Measurements from ENCODE around the gene VRK2. TPM values are rescaled to one million over a fixed set of nuclear protein-coding genes. Genes with fewer than 3 reads are reported as not detected.

Gene VRK2
- total RNA-seq, 1 donor, result 22.1 TPM

GRCh38 chr2:58120626-58121229, 74.1 kb downstream of the VRK2 start:
- no peak overlapping the region for H3K27ac ChIP-seq (ENCODE audit: low read depth, low read length)
- DNase-seq (ENCODE audit: insufficient read length, low spot score, missing footprints), result no peak
- H3K4me2 ChIP-seq (ENCODE audit: insufficient read depth, low read length), result no peak overlapping the region
- H3K4me1 ChIP-seq (ENCODE audit: insufficient read depth, low read length), result no peaks in the 10 kb centered on the region
- H3K9me3 ChIP-seq (ENCODE audit: low read depth, low read length), result no peaks in the 10 kb centered on the region
- no peak overlapping the region for H3K4me3 ChIP-seq (ENCODE audit: insufficient read depth, low read length)
- no peaks in the 10 kb centered on the region for H3K79me2 ChIP-seq (ENCODE audit: insufficient read depth, low read length)
- H3K27me3 ChIP-seq (ENCODE audit: insufficient read depth, low read length), result no peaks in the 10 kb centered on the region
- no peaks in the 10 kb centered on the region for H3K36me3 ChIP-seq (ENCODE audit: insufficient read depth, low read length)
- no peak overlapping the region for H2AFZ ChIP-seq (ENCODE audit: low read length)
- TF ChIP-seq CTCF (IDR thresholded peaks at IDR 0.05; ENCODE audit: extremely low read depth, low read depth, low read length), result no peak
- no peaks in the 10 kb centered on the region for H4K20me1 ChIP-seq (ENCODE audit: insufficient read depth, low read length)

GRCh38 chr2:58122040-58122439, 75.4 kb downstream of the VRK2 start:
- Histone ChIP-seq H3K36me3 (ENCODE audit: insufficient read depth, low read length) (no peaks in the 10 kb centered on the region), H3K9me3 (ENCODE audit: low read depth, low read length) (no peaks in the 10 kb centered on the region), H3K27ac (ENCODE audit: low read depth, low read length) (no peak overlapping the region), H3K4me1 (ENCODE audit: insufficient read depth, low read length) (no peaks in the 10 kb centered on the region), H4K20me1 (ENCODE audit: insufficient read depth, low read length) (no peaks in the 10 kb centered on the region), H3K27me3 (ENCODE audit: insufficient read depth, low read length) (no peaks in the 10 kb centered on the region), H3K79me2 (ENCODE audit: insufficient read depth, low read length) (no peaks in the 10 kb centered on the region), H3K4me3 (ENCODE audit: insufficient read depth, low read length) (no peak overlapping the region), H2AFZ (ENCODE audit: low read length) (no peak overlapping the region), H3K4me2 (ENCODE audit: insufficient read depth, low read length) (no peak overlapping the region)
- TF ChIP-seq CTCF (IDR thresholded peaks at IDR 0.05; ENCODE audit: extremely low read depth, low read depth, low read length), result no peak
- no peak for DNase-seq (ENCODE audit: insufficient read length, low spot score, missing footprints)

GRCh38 chr2:58122540-58122939, 75.9 kb downstream of the VRK2 start:
- DNase-seq (ENCODE audit: insufficient read length, low spot score, missing footprints), result no peak
- Histone ChIP-seq H3K4me3 (ENCODE audit: insufficient read depth, low read length) (no peak overlapping the region), H3K36me3 (ENCODE audit: insufficient read depth, low read length) (no peaks in the 10 kb centered on the region), H3K79me2 (ENCODE audit: insufficient read depth, low read length) (no peaks in the 10 kb centered on the region), H3K4me2 (ENCODE audit: insufficient read depth, low read length) (no peak overlapping the region), H3K27me3 (ENCODE audit: insufficient read depth, low read length) (no peaks in the 10 kb centered on the region), H3K9me3 (ENCODE audit: low read depth, low read length) (no peaks in the 10 kb centered on the region), H3K4me1 (ENCODE audit: insufficient read depth, low read length) (no peaks in the 10 kb centered on the region), H2AFZ (ENCODE audit: low read length) (no peak overlapping the region), H4K20me1 (ENCODE audit: insufficient read depth, low read length) (no peaks in the 10 kb centered on the region), H3K27ac (ENCODE audit: low read depth, low read length) (no peak overlapping the region)
- no peak for TF ChIP-seq CTCF (IDR thresholded peaks at IDR 0.05; ENCODE audit: extremely low read depth, low read depth, low read length)

- Histone ChIP-seq H3K4me1 (ENCODE audit: insufficient read depth, low read length) (peaks cover 11% of the 10 kb centered on the region), H3K79me2 (ENCODE audit: insufficient read depth, low read length) (no peaks in the 10 kb centered on the region), H4K20me1 (ENCODE audit: insufficient read depth, low read length) (no peaks in the 10 kb centered on the region), H3K4me3 (ENCODE audit: insufficient read depth, low read length) (no peak overlapping the region), H3K36me3 (ENCODE audit: insufficient read depth, low read length) (no peaks in the 10 kb centered on the region), H3K9me3 (ENCODE audit: low read depth, low read length) (no peaks in the 10 kb centered on the region), H3K27me3 (ENCODE audit: insufficient read depth, low read length) (no peaks in the 10 kb centered on the region), H2AFZ (ENCODE audit: low read length) (no peak overlapping the region), H3K27ac (ENCODE audit: low read depth, low read length) (no peak overlapping the region), H3K4me2 (ENCODE audit: insufficient read depth, low read length) (no peak overlapping the region)
- no peak for DNase-seq (ENCODE audit: insufficient read length, low spot score, missing footprints)
- TF ChIP-seq CTCF (IDR thresholded peaks at IDR 0.05; ENCODE audit: extremely low read depth, low read depth, low read length), result no peak
Measured at GRCh38 chr2:58127111-58127510, 80.5 kb downstream of the VRK2 start.

Data from osteoblast (primary cell).